GM19467 (cell line): ENCODE measurements around the gene OTX2.

ENCODE experiments used
- ATAC-seq: cut with Tn5 transposase; IDR thresholded peaks from one replicate; pipeline ENCODE4 v1.9.1; 2021; ENCODE audit warnings: mild to moderate bottlenecking, moderate library complexity; ENCODE audit not compliant: unreplicated experiment

OTX2 gene

GRCh38 chr14:56810147-56810719, at the start of gene OTX2:
TSS of gene OTX2 (minus strand) at chr14:56810479. CDS start at chr14:56805456, 5,023 bp downstream.
- ATAC-seq = no peak

GRCh38 chr14:56858422-56858821, 48.1 kb upstream of the OTX2 start:
- ATAC-seq = no peak

GRCh38 chr14:56857216-56857615, 46.9 kb upstream of the OTX2 start:
- ATAC-seq = no peak

DNA sequence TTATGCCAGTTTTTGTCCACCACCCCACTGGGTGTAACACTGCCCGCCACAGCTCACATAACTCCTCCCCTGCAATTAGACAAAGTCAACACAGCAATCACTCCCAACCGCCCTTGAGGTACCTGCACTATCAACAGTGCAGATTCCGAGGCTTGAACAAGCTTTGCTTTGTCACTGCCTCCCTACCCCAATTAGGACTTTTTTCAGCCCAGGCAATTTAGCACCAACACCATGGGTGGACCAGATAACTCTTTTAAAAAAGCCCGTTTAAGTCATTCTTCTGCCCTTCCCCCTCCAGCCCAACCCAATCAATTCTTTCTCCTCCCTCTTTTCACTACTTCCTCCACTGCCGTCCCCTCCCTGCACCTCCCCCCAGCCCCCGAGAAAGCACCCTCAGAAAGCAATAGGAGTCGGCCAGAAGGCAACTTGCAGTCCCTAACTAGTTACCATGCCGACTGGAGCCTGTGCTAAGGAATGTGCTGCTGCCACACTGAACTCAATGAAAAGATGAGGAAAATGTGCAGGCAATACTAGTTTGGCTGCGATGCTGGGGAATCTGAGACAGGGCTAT, 45.7 kb upstream of the OTX2 start:
- no peak for ATAC-seq

DNA sequence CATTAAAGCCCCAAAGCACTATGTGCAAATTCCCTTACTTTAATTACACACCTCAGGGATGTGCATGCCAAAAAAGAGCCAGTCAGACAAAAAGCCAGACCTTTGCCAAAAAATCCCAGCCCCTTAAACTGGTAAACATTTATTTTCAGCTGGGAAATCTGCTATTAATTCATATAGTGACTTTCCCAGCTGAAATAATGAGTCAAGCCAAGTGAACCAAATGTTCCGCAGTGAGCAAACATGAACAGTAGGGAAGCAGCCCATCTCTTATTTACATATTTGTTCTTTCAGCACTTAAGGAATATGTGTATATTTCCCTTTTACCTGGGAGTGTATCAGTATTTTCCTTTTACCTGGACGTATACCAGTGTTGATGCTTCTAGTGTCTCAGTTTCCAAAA, 44.0 kb upstream of the OTX2 start:
- no peak for ATAC-seq

GRCh38 chr14:56846970-56847930, 37.0 kb upstream of the OTX2 start:
- ATAC-seq = no peak

DNA sequence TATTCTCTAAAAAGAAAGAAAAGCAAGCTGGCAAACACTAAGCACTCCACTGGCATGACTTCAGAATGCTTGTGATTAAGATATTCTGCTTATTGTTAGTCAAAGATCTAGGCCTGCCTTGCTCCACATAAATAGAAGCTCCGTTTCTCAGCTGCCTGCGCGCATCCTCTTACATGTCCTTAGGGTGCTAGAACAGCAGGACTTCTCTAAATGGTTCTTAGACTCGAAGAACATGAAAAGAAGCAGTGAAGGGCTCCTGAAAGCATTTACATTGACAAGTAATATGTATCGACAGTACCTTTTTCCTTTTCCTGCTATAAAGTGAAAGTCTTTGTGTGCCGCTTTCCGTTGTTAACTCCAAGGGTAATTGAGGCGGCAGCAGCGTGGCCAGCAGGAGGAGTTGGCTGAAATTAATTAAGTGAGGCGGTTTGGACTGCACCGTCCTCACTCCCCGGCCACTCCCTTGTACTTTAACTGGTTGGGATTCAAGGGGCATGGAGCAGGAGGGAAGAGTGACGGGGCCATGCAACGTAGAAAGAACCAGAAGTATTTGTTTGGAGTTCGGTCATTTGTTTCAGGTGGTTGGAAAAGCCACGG, 34.2 kb upstream of the OTX2 start:
- ATAC-seq = no peak

DNA sequence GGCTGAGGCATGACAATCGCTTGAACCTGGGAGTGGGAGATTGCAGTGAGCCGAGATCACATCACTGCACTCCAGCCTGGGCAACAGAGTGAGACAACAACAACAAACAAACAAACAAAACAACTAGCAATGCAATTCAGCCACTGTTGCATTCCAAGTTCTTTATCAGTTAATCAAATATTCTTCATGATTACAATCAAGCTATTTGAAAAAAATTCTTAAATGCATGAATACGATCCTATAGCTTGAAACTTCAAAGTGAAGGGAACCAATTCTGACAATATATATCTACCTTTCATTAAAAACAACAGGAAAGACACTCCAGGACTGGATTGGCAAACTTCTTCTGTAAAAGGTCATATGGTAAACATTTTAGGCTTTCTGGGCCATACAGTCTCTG, 31.3 kb upstream of the OTX2 start:
- ATAC-seq = no peak

- no peak for ATAC-seq
Observed at GRCh38 chr14:56840221-56840620, 29.9 kb upstream of the OTX2 start.

- no peak for ATAC-seq
Observed at GRCh38 chr14:56829151-56829550, 18.9 kb upstream of the OTX2 start.

GRCh38 chr14:56826214-56826613, 15.9 kb upstream of the OTX2 start:
- ATAC-seq = no peak

GRCh38 chr14:56821805-56822610, 11.7 kb upstream of the OTX2 start:
- no peak for ATAC-seq

DNA sequence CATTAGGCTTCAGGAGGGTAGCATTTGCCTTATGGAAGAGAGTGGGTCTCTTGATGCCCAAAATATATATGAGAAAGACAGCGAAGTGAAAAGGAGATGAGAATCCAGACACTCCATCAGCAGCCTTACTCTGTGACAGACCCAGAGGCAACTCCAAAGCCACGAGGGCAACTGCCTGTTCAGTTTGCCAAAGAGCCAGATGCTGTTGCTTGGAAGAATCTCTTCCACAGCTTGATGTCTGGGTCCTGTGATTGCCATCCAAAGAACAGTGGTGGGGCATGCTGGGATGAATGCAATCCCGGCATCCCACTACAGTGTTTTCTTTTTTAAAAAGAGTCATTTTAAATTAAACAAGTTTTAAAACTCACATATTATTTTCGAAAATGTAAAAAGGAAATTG, 10.9 kb upstream of the OTX2 start:
- ATAC-seq = no peak

GRCh38 chr14:56817396-56817921, 7.2 kb upstream of the OTX2 start:
- ATAC-seq = no peak

GRCh38 chr14:56816574-56817391, 6.5 kb upstream of the OTX2 start:
- no peak for ATAC-seq

DNA sequence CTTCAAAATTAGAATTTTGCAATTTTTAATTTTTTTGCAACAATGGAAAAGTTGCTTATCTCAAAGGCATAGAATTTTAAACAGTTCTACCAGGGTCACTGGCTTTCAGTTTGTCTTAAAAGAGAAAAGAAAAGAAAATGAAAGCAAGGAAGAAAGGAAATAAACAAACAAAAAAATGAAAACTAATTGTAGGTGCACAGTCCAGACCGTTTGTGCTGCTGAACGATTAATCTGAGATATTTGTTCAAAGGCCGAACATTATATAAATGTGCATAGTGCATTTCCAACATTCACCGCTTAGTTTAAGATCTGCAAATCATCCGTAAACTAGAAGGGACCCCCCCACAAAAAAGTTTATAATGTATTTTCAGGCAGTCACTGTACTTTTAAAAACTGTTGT, 5.5 kb upstream of the OTX2 start:
- no peak for ATAC-seq

DNA sequence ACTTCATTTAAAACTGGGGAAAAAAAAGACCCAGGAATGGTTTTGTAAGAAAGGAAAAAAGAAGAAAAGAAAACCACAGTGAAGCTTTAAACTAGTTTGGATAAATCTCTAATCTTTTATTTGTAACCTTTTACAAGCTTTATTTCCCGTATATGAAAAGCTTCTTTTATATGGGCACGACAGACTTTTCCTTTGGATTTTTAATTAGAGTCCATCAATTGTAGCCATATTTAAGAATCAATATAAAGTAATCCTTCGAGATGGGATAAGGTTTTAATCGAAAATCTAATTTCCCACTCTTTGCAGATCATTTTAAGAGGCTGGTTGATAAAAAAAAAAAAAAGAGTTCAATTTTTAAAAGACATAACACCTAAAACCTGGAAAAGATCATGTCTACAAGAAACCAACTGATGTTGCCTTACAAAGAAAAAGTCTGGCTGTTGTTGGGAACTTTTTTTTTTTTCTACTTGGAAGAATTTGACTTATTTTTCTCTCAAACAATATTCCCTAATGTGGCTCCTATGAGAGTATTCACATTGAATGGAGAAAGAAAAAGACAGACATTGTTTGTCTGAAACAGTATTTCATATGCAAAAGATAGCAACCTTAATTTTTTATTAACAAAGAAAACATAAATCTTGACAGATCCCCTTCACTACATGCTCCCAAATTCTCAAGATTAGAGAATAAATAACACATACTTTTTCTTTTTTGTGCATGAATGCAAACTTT, 4.9 kb upstream of the OTX2 start:
- no peak for ATAC-seq

DNA sequence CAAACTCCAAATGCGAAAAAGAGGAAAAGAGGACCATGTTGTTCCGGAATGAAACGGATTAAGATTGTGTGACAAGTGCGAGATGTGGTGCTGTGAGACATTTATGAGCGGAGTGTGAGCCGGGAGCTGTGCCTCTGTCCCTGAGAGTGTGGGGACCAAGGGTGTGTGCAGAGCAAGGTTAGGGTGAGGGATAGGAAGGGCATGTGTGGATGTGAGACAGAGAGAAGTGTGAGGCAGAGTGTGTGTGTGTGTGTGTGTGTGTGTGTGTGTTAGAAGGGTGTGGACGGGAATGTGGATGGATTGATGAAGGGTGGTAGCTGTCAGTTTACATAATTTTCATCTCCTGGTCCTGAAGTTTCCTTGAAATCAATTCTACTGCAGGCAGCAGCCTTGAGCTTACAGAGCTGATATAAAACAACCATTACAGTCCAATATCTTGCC, 4.3 kb upstream of the OTX2 start:
- no peak for ATAC-seq

GRCh38 chr14:56813143-56813551, 2.9 kb upstream of the OTX2 start:
- ATAC-seq = no peak
